Coronary artery (tissue), 2 donors: Measurements from ENCODE around the gene MAP3K1.

Experiments
- DNase-seq: peaks from one replicate; pipeline ENCODE4 v3.0.0-alpha.2; 2017; ENCODE audit warnings: low spot score
- H3K27ac ChIP-seq, 2 donors: fragments of 200-600 bp; sonication (generic); one replicate each; pipeline ENCODE4 v1.5.1; 2016 to 2019
- H3K4me3 ChIP-seq: fragments of 200-600 bp; sonication (generic); 2 replicates; pipeline ENCODE4 v1.5.1; 2016; ENCODE audit warnings: mild to moderate bottlenecking, moderate library complexity
- CTCF ChIP-seq: fragments of 200-600 bp; sonication (generic); IDR thresholded peaks from one replicate; pipeline ENCODE4 v1.5.1; 2019; ENCODE audit warnings: antibody characterized with exemption

Gene MAP3K1

DNA sequence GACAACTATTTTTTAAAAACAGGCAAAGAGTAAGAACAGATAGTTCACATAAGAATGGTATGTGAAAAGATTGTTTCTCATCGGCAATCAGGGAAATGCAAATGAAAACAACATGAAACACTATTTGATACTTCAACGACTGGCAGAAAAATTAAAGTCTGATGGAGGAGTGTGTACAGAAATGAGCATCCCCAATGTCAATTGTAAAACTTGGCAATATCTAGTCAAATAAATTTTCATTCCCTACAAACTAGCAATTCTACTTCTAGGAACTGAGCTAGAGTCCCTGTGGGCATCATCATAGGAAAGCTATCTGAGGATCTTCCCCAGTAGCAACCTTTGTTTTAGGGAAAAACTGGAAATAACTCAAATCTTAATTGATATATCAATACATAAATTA is 29.0 kb upstream of the MAP3K1 start:
- Histone ChIP-seq H3K4me3 (no peak overlapping the region), H3K27ac (no peak overlapping the region)
- TF ChIP-seq CTCF: no peak
- no peak for DNase-seq

- no peak overlapping the region for H3K4me3 ChIP-seq
- no peak for TF ChIP-seq CTCF
- no peak overlapping the region for H3K27ac ChIP-seq
- no peak for DNase-seq
Observed at GRCh38 chr5:56791396-56791795, 24.0 kb upstream of the MAP3K1 start.

DNA sequence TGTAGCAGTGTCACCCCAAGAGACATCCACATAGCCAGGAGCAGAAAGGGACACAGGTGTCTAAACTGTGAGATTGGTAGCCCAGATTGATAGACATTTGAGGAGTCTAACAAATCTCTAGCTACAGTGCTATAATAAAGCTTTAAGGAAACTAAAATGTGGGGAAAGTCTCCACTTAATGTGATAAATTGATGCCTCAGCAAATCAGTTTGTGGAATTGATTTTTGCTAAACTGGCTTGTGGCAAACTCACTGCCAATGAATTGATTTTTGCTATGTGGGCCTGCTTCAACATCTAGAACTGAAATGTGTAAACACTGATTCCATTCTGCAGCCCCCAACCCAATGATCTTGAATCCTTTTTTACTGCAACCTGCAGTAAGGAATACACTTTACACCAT is 16.8 kb upstream of the MAP3K1 start:
- no peak overlapping the region for H3K4me3 ChIP-seq
- DNase-seq: no peak
- H3K27ac ChIP-seq: no peak overlapping the region
- TF ChIP-seq CTCF: no peak

- no peak overlapping the region for H3K4me3 ChIP-seq
- no peak for DNase-seq
- TF ChIP-seq CTCF: no peak
- H3K27ac ChIP-seq: no peak overlapping the region
Observed at GRCh38 chr5:56800186-56800585, 15.2 kb upstream of the MAP3K1 start.

DNA sequence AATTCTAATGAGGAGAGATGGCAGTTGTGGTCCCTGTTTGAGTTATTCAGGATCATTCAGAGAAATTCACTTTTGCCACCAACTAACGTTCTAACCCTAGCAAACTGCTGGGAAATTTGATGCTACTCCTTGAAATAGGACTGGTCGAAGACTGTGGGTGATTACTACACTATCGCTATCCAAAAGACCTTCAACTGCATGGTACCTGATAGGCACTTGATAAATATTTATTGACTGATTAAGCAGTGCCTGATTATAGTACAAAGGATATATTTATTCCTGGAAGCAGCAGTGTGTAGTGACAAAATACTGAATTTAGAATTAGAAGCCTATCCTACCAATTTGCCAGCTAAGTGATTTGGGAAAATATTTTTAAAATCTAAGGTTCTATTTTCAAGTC is 14.1 kb upstream of the MAP3K1 start:
- TF ChIP-seq CTCF: no peak
- H3K4me3 ChIP-seq: no peak overlapping the region
- H3K27ac ChIP-seq: no peak overlapping the region
- DNase-seq: no peak

- no peak for TF ChIP-seq CTCF
- no peak for DNase-seq
- Histone ChIP-seq H3K4me3 (no peak overlapping the region), H3K27ac (no peak overlapping the region)
Observed at GRCh38 chr5:56802205-56802604, 13.1 kb upstream of the MAP3K1 start.

DNA sequence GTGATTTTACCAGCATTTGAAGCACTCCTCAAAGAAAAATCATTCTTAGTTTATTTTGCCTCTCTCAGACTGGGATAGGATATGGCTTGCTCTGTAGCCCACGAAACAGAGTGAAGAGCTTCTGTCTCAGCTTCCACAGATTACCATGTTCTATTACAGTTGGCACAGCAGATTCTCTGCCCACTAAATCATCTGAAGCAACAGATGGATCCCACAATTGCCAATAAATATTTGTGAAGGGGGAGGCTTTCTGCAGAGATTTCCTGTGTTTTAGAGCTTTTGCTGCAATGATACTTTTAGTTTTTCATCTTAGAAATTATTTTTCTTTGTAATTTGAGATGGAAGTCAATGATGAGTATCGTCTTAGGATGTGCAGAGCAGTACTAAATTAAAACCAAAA is 12.3 kb upstream of the MAP3K1 start:
- Histone ChIP-seq H3K4me3 (no peak overlapping the region), H3K27ac (no peak overlapping the region)
- no peak for DNase-seq
- TF ChIP-seq CTCF: no peak
